Transverse colon (tissue), 4 donors: ENCODE results near the gene SYT7. TPM values are rescaled to one million over a fixed set of nuclear protein-coding genes. Genes with fewer than 3 reads are reported as not detected.
A peak's percentile ranks its signal among the peaks of the same experiment; 100 is the strongest.

ENCODE experiments used
- DNase-seq: peaks from one replicate; pipeline ENCODE4 v3.0.0-alpha.2; 2019
- H3K27ac ChIP-seq, 4 donors: fragments of 200-600 bp; sonication (generic); 2 replicates each; pipeline ENCODE4 v1.5.1; 2016 to 2018; ENCODE audit warnings: inconsistent platforms in 4 of 4
- H3K27me3 ChIP-seq: fragments of 200-600 bp; sonication (generic); 2 replicates; pipeline ENCODE4 v1.5.1; 2017; ENCODE audit warnings: inconsistent platforms
- H3K36me3 ChIP-seq, 4 donors: fragments of 200-600 bp; sonication (generic); 2 replicates each; pipeline ENCODE4 v1.5.1; 2017 to 2019; ENCODE audit warnings: inconsistent platforms in 4 of 4
- H3K4me1 ChIP-seq, 4 donors: fragments of 200-600 bp; sonication (generic); 2 replicates each; pipeline ENCODE4 v1.5.1; 2017 to 2020; ENCODE audit warnings: inconsistent platforms in 4 of 4
- H3K4me3 ChIP-seq, 4 donors: fragments of 200-600 bp; sonication (generic); 1 replicate in 1 of 4; 2 replicates in 3 of 4; pipeline versions ENCODE4 v1.5.1 to v1.6.1; 2017 to 2019; ENCODE audit warnings: inconsistent platforms in 4 of 4
- H3K9me3 ChIP-seq, 2 donors: fragments of 200-600 bp; sonication (generic); 2 replicates each; pipeline ENCODE4 v1.5.1; 2017 to 2019; ENCODE audit warnings: inconsistent platforms in 2 of 2
- EP300 ChIP-seq: sonication (generic); formaldehyde crosslinking; IDR thresholded peaks from one replicate; pipeline ENCODE4 v1.6.1; 2017; ENCODE audit warnings: antibody characterized with exemption, low read depth
- POLR2A ChIP-seq: fragments of 450-650 bp; IDR thresholded peaks from one replicate; pipeline ENCODE4 v1.6.1; 2016; ENCODE audit warnings: antibody characterized with exemption, mild to moderate bottlenecking, moderate library complexity
- POLR2AphosphoS5 ChIP-seq, 3 donors: sonication (generic); formaldehyde crosslinking; IDR thresholded peaks; one replicate each; pipeline ENCODE4 v1.6.1; 2016; ENCODE audit warnings: antibody characterized with exemption in 3 of 3
- WGBS, 2 donors: methylation state at CpG; one replicate each; pipeline ENCODE4 v1.1.5; 2018; ENCODE audit warnings: low coverage in 1 of 2; 5-methylcytosine and 5-hydroxymethylcytosine counted together
- in situ Hi-C, 4 donors: fragments of 200-750 bp; cut with MboI; loops; one replicate each; pipeline versions ENCODE4 v1.15.0 to v1.15.1; 2017; ENCODE audit warnings: low sequenced_read_pairs in 3 of 4, low pct_ligation_motif_present in 1 of 4, low pct_unique_long_range_greater_than_20kb in 1 of 4
- intact Hi-C: fragments of 100-400 bp; cut with DNase I; formaldehyde crosslinking; loops from one replicate; pipeline ENCODE4 v1.15.1; 2023; ENCODE audit warnings: low total_unique reads
- total RNA-seq, 4 donors: library from RNA; depleted of rRNA; stranded (reverse); fragments of >200 nt; gene quantifications; one replicate each; pipeline ENCODE4 v1.1.0, GENCODE V29; 2016
- TF ChIP-seq, protein P1 (sequence below), 5 experiments: fragments of 200-600 bp in 3 of 5; fragments of 450-650 bp in 2 of 5; sonication (generic) in 3 of 5; IDR thresholded peaks; 1 replicate in 2 of 5; 2 replicates in 3 of 5; pipeline ENCODE4 v1.5.1; 2016 to 2017; ENCODE audit warnings: antibody characterized with exemption in 5 of 5, inconsistent platforms in 3 of 5, mild to moderate bottlenecking in 2 of 5, moderate library complexity in 1 of 5

SYT7 gene
- total RNA-seq, 4 donors from 2014 or later = 6.8 to 26.2 (median 12.8) TPM

- no peak for DNase-seq
- Histone ChIP-seq H3K9me3 (no peaks in the 10 kb centered on the region), H3K4me1 (peaks cover 4 to 22% (median 15%) of the 10 kb centered on the region in 4 donors), H3K27ac (peak overlapping the region in 2 of 4 donors; percentile 34 to 56), H3K27me3 (peaks cover 40% of the 10 kb centered on the region), H3K36me3 (no peaks in the 10 kb centered on the region), H3K4me3 (no peak overlapping the region)
- TF ChIP-seq EP300 = no peak
- TF ChIP-seq, protein P1, sequence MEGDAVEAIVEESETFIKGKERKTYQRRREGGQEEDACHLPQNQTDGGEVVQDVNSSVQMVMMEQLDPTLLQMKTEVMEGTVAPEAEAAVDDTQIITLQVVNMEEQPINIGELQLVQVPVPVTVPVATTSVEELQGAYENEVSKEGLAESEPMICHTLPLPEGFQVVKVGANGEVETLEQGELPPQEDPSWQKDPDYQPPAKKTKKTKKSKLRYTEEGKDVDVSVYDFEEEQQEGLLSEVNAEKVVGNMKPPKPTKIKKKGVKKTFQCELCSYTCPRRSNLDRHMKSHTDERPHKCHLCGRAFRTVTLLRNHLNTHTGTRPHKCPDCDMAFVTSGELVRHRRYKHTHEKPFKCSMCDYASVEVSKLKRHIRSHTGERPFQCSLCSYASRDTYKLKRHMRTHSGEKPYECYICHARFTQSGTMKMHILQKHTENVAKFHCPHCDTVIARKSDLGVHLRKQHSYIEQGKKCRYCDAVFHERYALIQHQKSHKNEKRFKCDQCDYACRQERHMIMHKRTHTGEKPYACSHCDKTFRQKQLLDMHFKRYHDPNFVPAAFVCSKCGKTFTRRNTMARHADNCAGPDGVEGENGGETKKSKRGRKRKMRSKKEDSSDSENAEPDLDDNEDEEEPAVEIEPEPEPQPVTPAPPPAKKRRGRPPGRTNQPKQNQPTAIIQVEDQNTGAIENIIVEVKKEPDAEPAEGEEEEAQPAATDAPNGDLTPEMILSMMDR (IDR thresholded peaks at IDR 0.05) = no peak
- TF ChIP-seq POLR2A = no peak
- TF ChIP-seq POLR2AphosphoS5 (IDR thresholded peaks at IDR 0.05) = no peak
- intact Hi-C loops = loop anchor here (5.0 kb wide), 1 partner anchor 140 kb away; no protein-coding TSS in a partner anchor
- in situ Hi-C loops = no loop called here
- WGBS, 2 donors = 58% methylated on average over 12 of the region's 13 CpGs; no CpG with 5 or more reads in 1 of the 2 donors
These were observed 6.0 kb upstream of the SYT7 start for GRCh38 chr11:61586792-61587430.

GRCh38 chr11:61585115-61585514 lies 4.2 kb upstream of the SYT7 start:
- Histone ChIP-seq H3K9me3 (no peaks in the 10 kb centered on the region), H3K4me3 (no peak overlapping the region), H3K4me1 (peaks cover 7 to 33% (median 24%) of the 10 kb centered on the region in 4 donors), H3K36me3 (no peaks in the 10 kb centered on the region), H3K27ac (no peak overlapping the region), H3K27me3 (peaks cover 44% of the 10 kb centered on the region)
- intact Hi-C loops = loop anchor here (5.0 kb wide), 1 partner anchor 138 kb away; no protein-coding TSS in a partner anchor
- no peak for DNase-seq
- in situ Hi-C loops = no loop called here
- TF ChIP-seq EP300 = no peak
- no peak for TF ChIP-seq POLR2A
- no peak for TF ChIP-seq POLR2AphosphoS5 (IDR thresholded peaks at IDR 0.05)
- TF ChIP-seq, protein P1 (IDR thresholded peaks at IDR 0.05) = no peak
- WGBS, 2 donors = 81% methylated on average over 3 of the region's 3 CpGs; no CpG with 5 or more reads in 1 of the 2 donors

- no peaks in the 10 kb centered on the region for H3K36me3 ChIP-seq
- no peak for DNase-seq
- in situ Hi-C loops = no loop called here
- peaks cover 3 to 18% (median 12%) of the 10 kb centered on the region in 4 donors for H3K4me1 ChIP-seq
- H3K4me3 ChIP-seq = no peak overlapping the region
- TF ChIP-seq POLR2A (no peak), EP300 (no peak), POLR2AphosphoS5 (IDR thresholded peaks at IDR 0.05) (no peak)
- TF ChIP-seq, protein P1 (IDR thresholded peaks at IDR 0.05) = no peak
- 0 to 47% methylated on average over 1 to 2 of the region's 2 CpGs for WGBS, 2 donors
- no peaks in the 10 kb centered on the region for H3K9me3 ChIP-seq
- intact Hi-C loops = no loop called here
- H3K27ac ChIP-seq = peak overlapping the region in 1 of 4 donors; percentile 80
- peaks cover 34% of the 10 kb centered on the region for H3K27me3 ChIP-seq
These were observed 1.1 kb upstream of the SYT7 start for GRCh38 chr11:61581931-61582330.

DNA sequence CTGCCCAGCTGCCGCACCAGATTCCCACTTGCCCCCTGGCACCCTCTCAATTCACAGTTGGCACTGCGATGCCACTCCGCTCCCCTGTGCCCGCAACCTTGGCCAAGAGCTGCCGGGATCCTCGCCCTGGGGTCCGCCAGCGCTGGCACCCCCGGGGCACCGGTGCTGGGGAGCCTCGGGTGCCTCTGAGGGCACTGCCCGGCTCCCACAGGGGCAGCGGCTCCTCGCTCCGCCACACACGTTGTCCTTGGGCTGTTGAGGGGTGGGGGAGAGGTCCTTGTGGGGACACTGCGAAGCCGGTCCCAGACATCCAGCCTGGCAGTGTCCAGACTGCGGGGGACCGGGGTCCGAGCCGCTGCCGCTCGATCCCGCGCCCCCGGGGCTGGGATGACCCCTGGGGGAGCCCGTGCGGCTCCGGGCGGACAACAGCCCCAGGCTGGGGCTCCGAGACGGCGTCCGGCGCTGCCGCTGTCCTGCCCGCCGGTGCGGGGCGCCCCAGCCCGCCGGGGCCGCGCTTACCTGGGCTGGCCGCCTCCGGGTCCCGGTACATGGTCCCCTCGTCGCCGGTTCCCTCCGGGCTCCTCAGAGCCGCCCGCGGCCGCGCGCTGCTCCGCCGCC lies 496 bp downstream of the SYT7 start:
- TF ChIP-seq, protein P1 (IDR thresholded peaks at IDR 0.05) = no peak
- no peak for TF ChIP-seq POLR2A
- no peak for TF ChIP-seq POLR2AphosphoS5 (IDR thresholded peaks at IDR 0.05)
- no peak for TF ChIP-seq EP300
- Histone ChIP-seq H3K27me3 (peaks cover 31% of the 10 kb centered on the region), H3K4me1 (peaks cover 3 to 18% (median 12%) of the 10 kb centered on the region in 4 donors), H3K27ac (peak overlapping the region in 2 of 4 donors; percentile 46), H3K4me3 (peak overlapping the region; percentile 28 to 64 (median 44)), H3K36me3 (no peaks in the 10 kb centered on the region), H3K9me3 (no peaks in the 10 kb centered on the region)
- in situ Hi-C loops (no loop called here), intact Hi-C loops (no loop called here)
- WGBS, 2 donors = 6% methylated on average over 36 of the region's 60 CpGs; no CpG with 5 or more reads in 1 of the 2 donors
- DNase-seq = no peak
